ENCODE data around the gene ENC1. TPM values are rescaled to one million over a fixed set of nuclear protein-coding genes. Genes with fewer than 3 reads are reported as not detected.

Gene ENC1
- total and polyA plus RNA-seq, 2 donors = 11.2 to 75.4 TPM

GRCh38 chr5:74633695-74634094 is 6.8 kb downstream of the ENC1 start:
- no peak overlapping the region for H3K4me3 ChIP-seq (ENCODE audit: low read depth, low read length)
- 63% methylated on average over 9 of the region's 9 CpGs for WGBS

GRCh38 chr5:74632947-74633356 is 7.6 kb downstream of the ENC1 start:
- no peaks in the 10 kb centered on the region for H3K36me3 ChIP-seq (ENCODE audit: insufficient read depth)
- no peak overlapping the region for H3K4me3 ChIP-seq (ENCODE audit: low read depth, low read length)
- no peak for DNase-seq (ENCODE audit: extremely low spot score)
- WGBS = 72% methylated on average over 4 of the region's 4 CpGs
- H3K4me1 ChIP-seq (ENCODE audit: insufficient read depth) = no peaks in the 10 kb centered on the region
- peak overlapping the region; percentile 30 for H3K27ac ChIP-seq (ENCODE audit: low read depth)

More at GRCh38 chr5:74633695-74634094, 6.8 kb downstream of the ENC1 start:
- Histone ChIP-seq H3K27ac (ENCODE audit: low read depth) (no peak overlapping the region), H3K4me1 (ENCODE audit: insufficient read depth) (no peaks in the 10 kb centered on the region), H3K36me3 (ENCODE audit: insufficient read depth) (no peaks in the 10 kb centered on the region)
- DNase-seq (ENCODE audit: extremely low spot score) = no peak

GRCh38 chr5:74631081-74631953 is 9.2 kb downstream of the ENC1 start:
- 52% methylated on average over 11 of the region's 11 CpGs for WGBS
- Histone ChIP-seq H3K4me1 (ENCODE audit: insufficient read depth) (no peaks in the 10 kb centered on the region), H3K36me3 (ENCODE audit: insufficient read depth) (no peaks in the 10 kb centered on the region), H3K4me3 (ENCODE audit: low read depth, low read length) (no peak overlapping the region), H3K27ac (ENCODE audit: low read depth) (peak overlapping the region; percentile 48)
- DNase-seq (ENCODE audit: extremely low spot score) = no peak

GRCh38 chr5:74630453-74631066 is 10.0 kb downstream of the ENC1 start:
- H3K4me3 ChIP-seq (ENCODE audit: low read depth, low read length) = no peak overlapping the region
- peaks cover 2% of the 10 kb centered on the region for H3K4me1 ChIP-seq (ENCODE audit: insufficient read depth)
- WGBS = 73% methylated on average over 7 of the region's 7 CpGs
- H3K36me3 ChIP-seq (ENCODE audit: insufficient read depth) = no peaks in the 10 kb centered on the region
- H3K27ac ChIP-seq (ENCODE audit: low read depth) = no peak overlapping the region
- no peak for DNase-seq (ENCODE audit: extremely low spot score)

DNA sequence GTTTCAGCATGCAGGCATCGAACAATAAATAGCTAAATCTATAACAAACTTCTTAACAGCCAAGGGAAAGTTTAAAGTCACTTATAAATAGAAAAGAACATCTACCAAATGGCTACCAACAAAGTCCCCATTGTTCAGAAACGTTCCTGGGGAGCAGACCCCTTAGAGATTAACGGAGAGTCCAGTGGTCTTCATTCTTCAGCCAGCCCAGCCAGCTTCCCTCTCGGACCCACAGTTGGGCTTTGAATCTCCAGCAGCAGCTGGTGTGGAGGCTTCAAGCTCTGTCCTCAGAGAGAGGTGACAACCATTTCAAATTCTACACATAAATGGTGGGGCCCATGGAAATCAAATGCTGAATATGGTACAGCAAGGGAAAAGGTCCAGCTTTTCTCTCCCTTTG is 11.2 kb downstream of the ENC1 start:
- Histone ChIP-seq H3K4me3 (ENCODE audit: low read depth, low read length) (no peak overlapping the region), H3K4me1 (ENCODE audit: insufficient read depth) (peaks cover 2% of the 10 kb centered on the region), H3K27ac (ENCODE audit: low read depth) (no peak overlapping the region), H3K36me3 (ENCODE audit: insufficient read depth) (no peaks in the 10 kb centered on the region)
- no peak for DNase-seq (ENCODE audit: extremely low spot score)
- WGBS = 68% methylated on average over 4 of the region's 4 CpGs

DNA sequence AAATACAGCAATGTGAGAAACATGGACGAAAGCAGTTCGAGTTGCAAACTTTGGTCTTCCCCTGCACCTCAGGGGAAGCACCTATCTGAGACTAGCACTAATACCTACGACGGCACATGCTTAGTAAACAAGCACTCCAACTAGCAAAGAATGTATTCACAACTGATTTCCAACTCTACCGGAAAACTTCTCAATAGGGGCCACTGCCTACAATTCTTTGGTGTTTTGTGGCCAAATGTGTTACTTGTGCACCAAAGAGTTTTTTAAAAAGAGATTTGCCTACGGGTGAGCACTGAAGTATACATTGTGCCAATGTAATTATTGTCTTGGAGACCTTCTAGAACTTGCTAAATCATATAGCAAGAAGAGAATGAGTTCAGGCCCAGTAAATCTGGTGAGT is 12.2 kb downstream of the ENC1 start:
- WGBS = 85% methylated on average over 6 of the region's 6 CpGs
- no peak overlapping the region for H3K4me3 ChIP-seq (ENCODE audit: low read depth, low read length)
- no peak overlapping the region for H3K27ac ChIP-seq (ENCODE audit: low read depth)
- DNase-seq (ENCODE audit: extremely low spot score) = no peak
- H3K36me3 ChIP-seq (ENCODE audit: insufficient read depth) = no peaks in the 10 kb centered on the region
- peaks cover 2% of the 10 kb centered on the region for H3K4me1 ChIP-seq (ENCODE audit: insufficient read depth)

DNA sequence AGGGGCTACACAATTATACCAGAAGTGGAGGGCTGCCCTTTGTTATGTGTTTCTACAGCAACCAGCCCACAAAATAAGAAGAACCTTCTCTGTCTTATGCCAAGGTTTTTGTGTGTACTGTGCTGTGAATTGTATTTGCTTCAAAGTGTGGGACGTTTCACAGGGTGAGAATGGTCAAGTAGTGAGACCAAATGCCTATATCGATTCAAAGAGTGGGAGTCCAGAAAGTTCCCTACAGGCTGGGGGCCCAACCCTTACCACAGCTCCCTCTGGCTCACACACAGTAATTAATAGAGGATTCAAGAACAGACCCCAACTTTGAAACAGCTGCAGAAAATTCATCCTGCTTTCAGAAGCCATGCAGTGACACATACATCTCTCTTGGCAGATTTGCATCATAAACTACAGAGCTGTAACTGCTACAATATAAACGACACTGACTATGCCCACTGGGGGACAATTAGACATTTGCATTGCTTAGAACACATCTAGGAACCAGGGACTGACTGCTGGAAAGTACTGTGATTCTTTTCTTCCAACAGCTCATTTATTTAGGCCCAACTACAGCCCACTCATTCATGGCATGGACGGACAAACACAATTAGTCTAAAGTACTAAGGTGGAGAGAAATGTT is 12.8 kb downstream of the ENC1 start:
- Histone ChIP-seq H3K4me1 (ENCODE audit: insufficient read depth) (peaks cover 2% of the 10 kb centered on the region), H3K27ac (ENCODE audit: low read depth) (no peak overlapping the region), H3K36me3 (ENCODE audit: insufficient read depth) (no peaks in the 10 kb centered on the region), H3K4me3 (ENCODE audit: low read depth, low read length) (no peak overlapping the region)
- no peak for DNase-seq (ENCODE audit: extremely low spot score)
- WGBS = 63% methylated on average over 4 of the region's 4 CpGs

DNA sequence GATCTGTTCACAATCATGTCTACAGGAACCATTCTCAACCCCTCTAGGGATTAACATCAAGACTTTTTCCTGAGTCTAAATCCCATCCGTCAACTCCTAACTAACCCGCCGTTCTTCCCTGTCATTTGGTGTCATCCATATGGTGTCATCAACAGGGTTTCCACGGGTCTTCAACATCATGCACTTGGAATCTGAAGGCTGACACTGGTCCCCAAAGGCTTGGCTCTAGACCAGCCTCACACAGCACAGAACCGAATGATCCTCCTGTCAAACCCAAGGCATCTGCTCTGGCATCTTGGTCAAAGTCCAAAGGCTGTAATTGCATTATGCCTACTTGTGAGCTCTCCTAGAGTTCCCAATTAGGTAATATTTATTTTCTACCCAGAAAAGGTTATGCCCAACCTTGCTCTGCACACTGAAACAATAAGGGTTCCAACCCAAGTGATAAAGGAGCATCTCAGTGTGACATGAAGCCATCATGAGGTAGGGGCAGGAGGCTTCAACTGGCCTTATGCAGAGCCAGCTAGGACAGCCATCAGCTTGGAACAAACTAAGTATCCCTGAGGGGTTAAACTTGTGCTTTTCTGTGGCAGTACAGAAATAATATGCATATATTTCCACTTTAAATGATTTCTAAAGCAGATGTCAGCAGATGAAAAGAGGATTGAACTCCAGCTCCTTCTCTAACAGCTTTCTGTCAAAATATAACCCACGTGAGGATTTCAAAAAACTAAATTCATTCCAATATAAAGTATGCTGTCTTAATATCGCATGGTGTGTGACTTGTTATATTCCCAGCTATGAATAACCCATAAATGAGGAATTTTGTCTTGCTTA is 13.9 kb downstream of the ENC1 start:
- no peak overlapping the region for H3K4me3 ChIP-seq (ENCODE audit: low read depth, low read length)
- H3K27ac ChIP-seq (ENCODE audit: low read depth) = no peak overlapping the region
- H3K36me3 ChIP-seq (ENCODE audit: insufficient read depth) = no peaks in the 10 kb centered on the region
- WGBS = 67% methylated on average over 7 of the region's 7 CpGs
- no peak for DNase-seq (ENCODE audit: extremely low spot score)
- peaks cover 2% of the 10 kb centered on the region for H3K4me1 ChIP-seq (ENCODE audit: insufficient read depth)

- 59% methylated on average over 5 of the region's 5 CpGs for WGBS
- no peak overlapping the region for H3K27ac ChIP-seq (ENCODE audit: low read depth)
These were observed 14.7 kb downstream of the ENC1 start for GRCh38 chr5:74625742-74626241.

GRCh38 chr5:74624931-74625505 is 15.5 kb downstream of the ENC1 start:
- Histone ChIP-seq H3K36me3 (ENCODE audit: insufficient read depth) (no peaks in the 10 kb centered on the region), H3K27ac (ENCODE audit: low read depth) (no peak overlapping the region)
- WGBS = 80% methylated on average over 8 of the region's 8 CpGs

More at GRCh38 chr5:74625742-74626241, 14.7 kb downstream of the ENC1 start:
- H3K36me3 ChIP-seq (ENCODE audit: insufficient read depth) = no peaks in the 10 kb centered on the region
- H3K4me3 ChIP-seq (ENCODE audit: low read depth, low read length) = no peak overlapping the region
- peaks cover 2% of the 10 kb centered on the region for H3K4me1 ChIP-seq (ENCODE audit: insufficient read depth)
- no peak for DNase-seq (ENCODE audit: extremely low spot score)

GRCh38 chr5:74624501-74624900 is 16.0 kb downstream of the ENC1 start:
- no peak for DNase-seq (ENCODE audit: extremely low spot score)
- peaks cover 2% of the 10 kb centered on the region for H3K4me1 ChIP-seq (ENCODE audit: insufficient read depth)
- H3K27ac ChIP-seq (ENCODE audit: low read depth) = no peak overlapping the region
- no peaks in the 10 kb centered on the region for H3K36me3 ChIP-seq (ENCODE audit: insufficient read depth)
- H3K4me3 ChIP-seq (ENCODE audit: low read depth, low read length) = no peak overlapping the region
- 90% methylated on average over 4 of the region's 4 CpGs for WGBS

More at GRCh38 chr5:74624931-74625505, 15.5 kb downstream of the ENC1 start:
- DNase-seq (ENCODE audit: extremely low spot score) = no peak
- Histone ChIP-seq H3K4me3 (ENCODE audit: low read depth, low read length) (no peak overlapping the region), H3K4me1 (ENCODE audit: insufficient read depth) (peaks cover 2% of the 10 kb centered on the region)

- no peaks in the 10 kb centered on the region for H3K36me3 ChIP-seq (ENCODE audit: insufficient read depth)
- H3K4me3 ChIP-seq (ENCODE audit: low read depth, low read length) = no peak overlapping the region
- DNase-seq (ENCODE audit: extremely low spot score) = no peak
- no peak overlapping the region for H3K27ac ChIP-seq (ENCODE audit: low read depth)
- peaks cover 2% of the 10 kb centered on the region for H3K4me1 ChIP-seq (ENCODE audit: insufficient read depth)
- 75% methylated on average over 5 of the region's 5 CpGs for WGBS
These were observed 16.6 kb downstream of the ENC1 start for GRCh38 chr5:74623748-74624408.

All from urinary bladder (tissue), 4 donors.